ENCODE measurements around the gene PODXL2. TPM values are rescaled to one million over a fixed set of nuclear protein-coding genes. Genes with fewer than 3 reads are reported as not detected.
A peak's percentile ranks its signal among the peaks of the same experiment; 100 is the strongest.
"Not testable (repeated sequence)": the region's sequence is repeated elsewhere in the genome, so short reads cannot be mapped to it uniquely, and the experiment has no call there.

The PODXL2 gene
- total RNA-seq, 1 donor from 2014 or later, result 28.9 TPM

- DNase-seq (ENCODE audit: low read depth), result no peak
- no peak for TF ChIP-seq CTCF (conservative IDR thresholded peaks at IDR 0.05; ENCODE audit: low read depth, low read length)
- H3K4me3 ChIP-seq (ENCODE audit: low read depth, low read length), result peak overlapping the region; percentile 65
These were observed 31.8 kb upstream of the PODXL2 start for GRCh38 chr3:127597020-127597771.

GRCh38 chr3:127598841-127599570 is 30.0 kb upstream of the PODXL2 start:
- peak overlapping the region; percentile 65 for H3K4me3 ChIP-seq (ENCODE audit: low read depth, low read length)
- TF ChIP-seq CTCF (conservative IDR thresholded peaks at IDR 0.05; ENCODE audit: low read depth, low read length), result no peak
- no peak for DNase-seq (ENCODE audit: low read depth)

- TF ChIP-seq CTCF (conservative IDR thresholded peaks at IDR 0.05; ENCODE audit: low read depth, low read length), result no peak
- no peak for DNase-seq (ENCODE audit: low read depth)
- no peak overlapping the region for H3K4me3 ChIP-seq (ENCODE audit: low read depth, low read length)
These were observed 28.1 kb upstream of the PODXL2 start for GRCh38 chr3:127600749-127601456.

- DNase-seq (ENCODE audit: low read depth), result no peak
- TF ChIP-seq CTCF (conservative IDR thresholded peaks at IDR 0.05; ENCODE audit: low read depth, low read length), result no peak
- H3K4me3 ChIP-seq (ENCODE audit: low read depth, low read length), result no peak overlapping the region
These were observed 24.9 kb upstream of the PODXL2 start for GRCh38 chr3:127604035-127604434.

- no peak for DNase-seq (ENCODE audit: low read depth)
- no peak for TF ChIP-seq CTCF (conservative IDR thresholded peaks at IDR 0.05; ENCODE audit: low read depth, low read length)
- no peak overlapping the region for H3K4me3 ChIP-seq (ENCODE audit: low read depth, low read length)
These were observed 24.3 kb upstream of the PODXL2 start for GRCh38 chr3:127604546-127605165.

GRCh38 chr3:127605547-127605946 is 23.4 kb upstream of the PODXL2 start:
- not testable (repeated sequence) for H3K4me3 ChIP-seq (ENCODE audit: low read depth, low read length); DNase-seq (ENCODE audit: low read depth)
